Sigmoid colon (tissue), 7 donors: ENCODE results near the gene P2RX2. TPM values are rescaled to one million over a fixed set of nuclear protein-coding genes. Genes with fewer than 3 reads are reported as not detected.
A peak's percentile ranks its signal among the peaks of the same experiment; 100 is the strongest.

Source experiments
- DNase-seq: peaks from one replicate; pipeline ENCODE4 v3.0.0-alpha.2; 2019
- H3K27ac ChIP-seq, 4 donors: fragments of 200-600 bp; sonication (generic); one replicate each; pipeline ENCODE4 v1.5.1; 2016 to 2019; ENCODE audit warnings: mild to moderate bottlenecking in 1 of 4
- H3K27me3 ChIP-seq, 3 donors: fragments of 200-600 bp; sonication (generic); one replicate each; pipeline ENCODE4 v1.5.1; 2019; ENCODE audit warnings: mild to moderate bottlenecking in 1 of 3
- H3K36me3 ChIP-seq, 4 donors: fragments of 200-600 bp; sonication (generic); one replicate each; pipeline ENCODE4 v1.5.1; 2016 to 2019
- H3K4me1 ChIP-seq, 4 donors: fragments of 200-600 bp; sonication (generic); one replicate each; pipeline ENCODE4 v1.5.1; 2017 to 2019
- H3K4me3 ChIP-seq, 4 donors: fragments of 200-600 bp; sonication (generic); one replicate each; pipeline ENCODE4 v1.5.1; 2017 to 2019; ENCODE audit warnings: mild to moderate bottlenecking in 2 of 4, moderate library complexity in 1 of 4
- H3K9me3 ChIP-seq, 4 donors: fragments of 200-600 bp in 3 of 4; sonication (generic) in 3 of 4; one replicate each; pipeline versions ENCODE4 v1.5.1 to v1.6.1; 2013 to 2019
- CTCF ChIP-seq, 4 experiments: fragments of 450-650 bp in 3 of 4; fragments of 200-600 bp in 1 of 4; IDR thresholded peaks; one replicate each; pipeline ENCODE4 v1.5.1; 2016 to 2019; ENCODE audit warnings: antibody characterized with exemption in 4 of 4, mild to moderate bottlenecking in 3 of 4, moderate library complexity in 2 of 4
- EP300 ChIP-seq, 4 donors: sonication (generic); formaldehyde crosslinking; IDR thresholded peaks; one replicate each; pipeline ENCODE4 v1.6.1; 2017; ENCODE audit warnings: antibody characterized with exemption in 4 of 4
- POLR2A ChIP-seq, 2 donors: fragments of 450-650 bp; IDR thresholded peaks; one replicate each; pipeline ENCODE4 v1.6.1; 2016; ENCODE audit warnings: antibody characterized with exemption in 2 of 2, mild to moderate bottlenecking in 2 of 2, moderate library complexity in 2 of 2
- POLR2AphosphoS5 ChIP-seq, 4 donors: sonication (generic); formaldehyde crosslinking; IDR thresholded peaks; one replicate each; pipeline ENCODE4 v1.6.1; 2017; ENCODE audit warnings: antibody characterized with exemption in 4 of 4
- WGBS, 2 donors: extraction: QIAGEN DNeasy Blood & Tissue Kit; methylation state at CpG; one replicate each; pipeline ENCODE4 v1.1.7; 2013; 5-methylcytosine and 5-hydroxymethylcytosine counted together
- intact Hi-C: fragments of 100-400 bp; cut with DNase I; formaldehyde crosslinking; loops from one replicate; pipeline ENCODE4 v1.15.1; 2023
- polyA plus RNA-seq, 3 donors: library from polyadenylated mRNA; stranded (reverse); fragments of 200-250 nt; gene quantifications; one replicate each; pipeline ENCODE4 v1.2.3, GENCODE V29; 2013
- total RNA-seq, 4 donors: library from RNA; depleted of rRNA; stranded (reverse); fragments of >200 nt; gene quantifications; one replicate each; pipeline ENCODE4 v1.1.0, GENCODE V29; 2016
- donor health status: healthy with polysubstance abuse.
- donor health status: Bipolar disorder and iron deficiency.
- donor health status: healthy.

P2RX2 gene
- total and polyA plus RNA-seq, 7 donors, result 0.16 to 1.4 (median 0.36) TPM; not detected in 2

- intact Hi-C loops, result no loop called here
- H3K27me3 ChIP-seq, result peaks cover 0 to 3% (median 0%) of the 10 kb centered on the region in 3 donors
- no peaks in the 10 kb centered on the region for H3K9me3 ChIP-seq
- no peaks in the 10 kb centered on the region for H3K36me3 ChIP-seq
- 93 to 95% methylated on average over 45 of the region's 45 CpGs for WGBS, 2 donors
- no peak overlapping the region for H3K4me3 ChIP-seq
- no peak for DNase-seq
- TF ChIP-seq EP300 (IDR thresholded peaks at IDR 0.05) (no peak), POLR2AphosphoS5 (IDR thresholded peaks at IDR 0.05) (no peak), CTCF (IDR thresholded peaks at IDR 0.05) (no peak), POLR2A (IDR thresholded peaks at IDR 0.05) (no peak)
- H3K4me1 ChIP-seq, result peaks cover 0 to 8% (median 5%) of the 10 kb centered on the region in 4 donors
- H3K27ac ChIP-seq, result no peak overlapping the region
Observed at GRCh38 chr12:132591107-132591935, 27.3 kb upstream of the P2RX2 start.

- intact Hi-C loops, result no loop called here
- 88 to 91% methylated on average over 38 of the region's 38 CpGs for WGBS, 2 donors
- no peak for TF ChIP-seq CTCF (IDR thresholded peaks at IDR 0.05)
- no peak for TF ChIP-seq EP300 (IDR thresholded peaks at IDR 0.05)
- TF ChIP-seq POLR2A (IDR thresholded peaks at IDR 0.05), result no peak
- no peak for TF ChIP-seq POLR2AphosphoS5 (IDR thresholded peaks at IDR 0.05)
- no peaks in the 10 kb centered on the region for H3K36me3 ChIP-seq
- H3K4me1 ChIP-seq, result peaks cover 0 to 8% (median 5%) of the 10 kb centered on the region in 4 donors
- peaks cover 0 to 5% (median 0%) of the 10 kb centered on the region in 3 donors for H3K27me3 ChIP-seq
- no peak overlapping the region for H3K27ac ChIP-seq
- no peaks in the 10 kb centered on the region for H3K9me3 ChIP-seq
- no peak for DNase-seq
- H3K4me3 ChIP-seq, result no peak overlapping the region
Observed at GRCh38 chr12:132592282-132592970, 26.1 kb upstream of the P2RX2 start.

GRCh38 chr12:132593071-132593470, 25.5 kb upstream of the P2RX2 start:
- no peak overlapping the region for H3K4me3 ChIP-seq
- peaks cover 0 to 9% (median 6%) of the 10 kb centered on the region in 4 donors for H3K4me1 ChIP-seq
- no peaks in the 10 kb centered on the region for H3K36me3 ChIP-seq
- no peaks in the 10 kb centered on the region for H3K9me3 ChIP-seq
- 71 to 87% methylated on average over 21 of the region's 21 CpGs for WGBS, 2 donors
- peaks cover 0 to 5% (median 0%) of the 10 kb centered on the region in 3 donors for H3K27me3 ChIP-seq
- TF ChIP-seq EP300 (IDR thresholded peaks at IDR 0.05) (no peak), POLR2A (IDR thresholded peaks at IDR 0.05) (no peak), CTCF (IDR thresholded peaks at IDR 0.05) (no peak), POLR2AphosphoS5 (IDR thresholded peaks at IDR 0.05) (no peak)
- H3K27ac ChIP-seq, result no peak overlapping the region
- no peak for DNase-seq
- intact Hi-C loops, result no loop called here

GRCh38 chr12:132593521-132593920, 25.1 kb upstream of the P2RX2 start:
- WGBS, 2 donors, result 17 to 75% methylated on average over 18 of the region's 18 CpGs
- no peaks in the 10 kb centered on the region for H3K9me3 ChIP-seq

More at GRCh38 chr12:132593521-132593920, 25.1 kb upstream of the P2RX2 start:
- Histone ChIP-seq H3K4me3 (peak overlapping the region in 2 of 4 donors; percentile 17 to 25), H3K27me3 (peaks cover 0 to 5% (median 0%) of the 10 kb centered on the region in 3 donors), H3K4me1 (peaks cover 0 to 9% (median 6%) of the 10 kb centered on the region in 4 donors), H3K27ac (no peak overlapping the region), H3K36me3 (no peaks in the 10 kb centered on the region)
- no peak for DNase-seq
- intact Hi-C loops, result no loop called here
- no peak for TF ChIP-seq EP300 (IDR thresholded peaks at IDR 0.05)
- no peak for TF ChIP-seq POLR2A (IDR thresholded peaks at IDR 0.05)
- no peak for TF ChIP-seq CTCF (IDR thresholded peaks at IDR 0.05)
- TF ChIP-seq POLR2AphosphoS5 (IDR thresholded peaks at IDR 0.05), result no peak
